ENCODE results near the gene CLEC16A.
"Not testable (repeated sequence)": the region's sequence is repeated elsewhere in the genome, so short reads cannot be mapped to it uniquely, and the experiment has no call there.

DNA sequence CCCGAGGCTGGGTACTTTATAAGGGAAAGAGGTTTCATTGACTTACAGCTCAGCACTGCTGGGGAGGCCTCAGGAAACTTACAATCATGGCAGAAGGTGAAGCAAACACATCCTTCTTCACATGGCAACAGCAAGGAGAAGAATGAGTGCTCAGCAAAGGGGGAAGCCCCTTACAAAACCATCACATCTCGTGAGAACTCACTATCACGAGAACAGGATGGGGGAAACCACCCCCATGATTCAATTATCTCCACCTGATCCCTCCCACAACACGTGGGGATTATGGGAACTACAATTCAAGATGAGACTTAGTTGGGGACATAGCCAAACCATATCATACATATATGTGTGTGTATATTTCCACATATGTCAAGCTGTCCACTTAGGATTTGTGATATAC is 22.2 kb downstream of the CLEC16A start:
- not testable (repeated sequence) for TF ChIP-seq CTCF (IDR thresholded peaks at IDR 0.05 in 4 of 5, conservative IDR thresholded peaks at IDR 0.05 in 1 of 5); POLR2A (IDR thresholded peaks at IDR 0.05)
